DOHH2 (cell line): ENCODE results near the gene PTPN22.

ENCODE experiments used
- H3F3A ChIP-seq: fragments of 200-600 bp; sonication (generic), shearing (Covaris generic); 2 replicates; pipeline ENCODE4 v1.6.0; 2016; ENCODE audit warnings: antibody characterized with exemption, mild to moderate bottlenecking; ENCODE audit not compliant: control insufficient read depth, insufficient read depth
- H3K27ac ChIP-seq: fragments of 200-600 bp; sonication (generic); 2 replicates; pipeline ENCODE4 v1.5.1; 2014; ENCODE audit warnings: low read depth, mild to moderate bottlenecking, low read length, moderate library complexity
- H3K27me3 ChIP-seq: fragments of 200-600 bp; sonication (generic); 2 replicates; pipeline ENCODE4 v1.6.1; 2014; ENCODE audit warnings: mild to moderate bottlenecking, low read length, mixed read lengths; ENCODE audit not compliant: control insufficient read depth
- H3K36me3 ChIP-seq: fragments of 200-600 bp; sonication (generic); 2 replicates; pipeline ENCODE4 v1.6.1; 2014; ENCODE audit warnings: mild to moderate bottlenecking, low read length, moderate library complexity, mixed read lengths; ENCODE audit not compliant: control insufficient read depth
- H3K4me1 ChIP-seq: fragments of 200-600 bp; sonication (generic); 2 replicates; pipeline ENCODE4 v1.6.1; 2014; ENCODE audit warnings: mild to moderate bottlenecking, low read length, mixed read lengths; ENCODE audit not compliant: control insufficient read depth
- H3K4me2 ChIP-seq: fragments of 200-600 bp; sonication (generic); 2 replicates; pipeline ENCODE4 v1.6.0; 2014; ENCODE audit warnings: mild to moderate bottlenecking, low read length, moderate library complexity
- H3K4me3 ChIP-seq: fragments of 200-600 bp; sonication (generic); 2 replicates; pipeline ENCODE4 v1.5.1; 2014; ENCODE audit warnings: mild to moderate bottlenecking, low read length, mixed read lengths
- H3K79me2 ChIP-seq: fragments of 200-600 bp; sonication (generic); 2 replicates; pipeline ENCODE4 v1.6.1; 2014; ENCODE audit warnings: mild to moderate bottlenecking, low read length, mixed read lengths; ENCODE audit not compliant: control insufficient read depth
- H3K9me2 ChIP-seq: fragments of 200-600 bp; sonication (generic); replicated peaks from 2 replicates; pipeline ENCODE4 v1.6.1; 2014; ENCODE audit warnings: mild to moderate bottlenecking, low read length, mixed read lengths; ENCODE audit not compliant: control insufficient read depth
- H3K9me3 ChIP-seq: fragments of 200-600 bp; sonication (generic); 2 replicates; pipeline ENCODE4 v1.6.1; 2014; ENCODE audit warnings: antibody characterized with exemption, low read length, mixed read lengths; ENCODE audit not compliant: control insufficient read depth, insufficient read depth
- H4K20me1 ChIP-seq: fragments of 200-600 bp; sonication (generic); 2 replicates; pipeline ENCODE4 v1.6.0; 2014; ENCODE audit warnings: low read depth, mild to moderate bottlenecking, antibody characterized with exemption, low read length, moderate library complexity; ENCODE audit not compliant: control insufficient read depth, insufficient read depth
- EZH2phosphoT487 ChIP-seq: fragments of 200-600 bp; sonication (generic); IDR thresholded peaks from 2 replicates; pipeline ENCODE4 v1.6.1; 2017; ENCODE audit warnings: borderline replicate concordance, mild to moderate bottlenecking, antibody characterized with exemption, low read length, moderate library complexity, mixed read lengths
- TF ChIP-seq, protein P1 (sequence below): fragments of 200-600 bp; sonication (generic); IDR thresholded peaks from one replicate; pipeline ENCODE4 v1.5.1; 2014; ENCODE audit warnings: antibody characterized with exemption, mild to moderate bottlenecking, low read depth, low read length; ENCODE audit not compliant: poor library complexity, severe bottlenecking

PTPN22 gene

DNA sequence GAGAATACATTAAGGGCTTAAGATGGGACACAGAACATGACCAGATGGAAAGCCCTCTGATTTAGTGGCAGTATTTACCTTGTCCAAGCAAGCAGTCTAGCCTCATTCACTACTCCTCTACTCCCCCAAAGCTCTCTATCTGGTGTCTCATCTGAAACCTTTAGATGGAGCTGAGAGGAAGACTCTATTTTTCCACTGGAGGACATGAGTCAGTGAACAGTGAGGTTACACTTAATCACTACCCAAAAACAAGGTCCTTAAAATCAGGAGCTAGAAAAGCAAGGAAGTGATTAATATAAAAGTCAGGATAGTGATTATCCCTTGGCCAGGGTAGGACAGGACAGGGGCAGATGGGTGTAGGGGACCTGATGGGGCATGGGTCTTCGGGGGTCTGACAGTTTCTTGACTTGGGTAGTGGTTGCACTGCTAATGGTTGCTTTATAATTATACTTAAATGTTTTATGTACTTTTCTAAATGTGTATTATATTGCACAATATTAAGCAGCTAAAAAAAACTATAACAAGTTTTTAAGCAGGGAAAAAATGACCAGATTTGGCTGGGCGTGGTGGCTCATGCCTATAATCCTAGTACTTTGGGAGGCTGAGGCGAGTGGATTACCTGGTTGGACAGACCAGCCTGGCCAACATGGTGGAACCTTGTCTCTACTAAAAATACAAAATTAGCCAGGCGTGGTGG, 3.0 kb downstream of the PTPN22 start:
- Histone ChIP-seq H3K4me1 (peaks cover 51% of the 10 kb centered on the region), H3K79me2 (peaks cover 72% of the 10 kb centered on the region), H3K9me2 (no peaks in the 10 kb centered on the region), H4K20me1 (no peaks in the 10 kb centered on the region), H3K27me3 (no peaks in the 10 kb centered on the region), H3K27ac (no peak overlapping the region), H3K4me3 (no peak overlapping the region), H3F3A (peaks cover 13% of the 10 kb centered on the region), H3K36me3 (peaks cover 27% of the 10 kb centered on the region), H3K9me3 (no peaks in the 10 kb centered on the region), H3K4me2 (peak overlapping the region; percentile 82; the same call in 1 of the 2 replicates)
- TF ChIP-seq, protein P1, sequence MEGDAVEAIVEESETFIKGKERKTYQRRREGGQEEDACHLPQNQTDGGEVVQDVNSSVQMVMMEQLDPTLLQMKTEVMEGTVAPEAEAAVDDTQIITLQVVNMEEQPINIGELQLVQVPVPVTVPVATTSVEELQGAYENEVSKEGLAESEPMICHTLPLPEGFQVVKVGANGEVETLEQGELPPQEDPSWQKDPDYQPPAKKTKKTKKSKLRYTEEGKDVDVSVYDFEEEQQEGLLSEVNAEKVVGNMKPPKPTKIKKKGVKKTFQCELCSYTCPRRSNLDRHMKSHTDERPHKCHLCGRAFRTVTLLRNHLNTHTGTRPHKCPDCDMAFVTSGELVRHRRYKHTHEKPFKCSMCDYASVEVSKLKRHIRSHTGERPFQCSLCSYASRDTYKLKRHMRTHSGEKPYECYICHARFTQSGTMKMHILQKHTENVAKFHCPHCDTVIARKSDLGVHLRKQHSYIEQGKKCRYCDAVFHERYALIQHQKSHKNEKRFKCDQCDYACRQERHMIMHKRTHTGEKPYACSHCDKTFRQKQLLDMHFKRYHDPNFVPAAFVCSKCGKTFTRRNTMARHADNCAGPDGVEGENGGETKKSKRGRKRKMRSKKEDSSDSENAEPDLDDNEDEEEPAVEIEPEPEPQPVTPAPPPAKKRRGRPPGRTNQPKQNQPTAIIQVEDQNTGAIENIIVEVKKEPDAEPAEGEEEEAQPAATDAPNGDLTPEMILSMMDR: no peak
- no peak for TF ChIP-seq EZH2phosphoT487

DNA sequence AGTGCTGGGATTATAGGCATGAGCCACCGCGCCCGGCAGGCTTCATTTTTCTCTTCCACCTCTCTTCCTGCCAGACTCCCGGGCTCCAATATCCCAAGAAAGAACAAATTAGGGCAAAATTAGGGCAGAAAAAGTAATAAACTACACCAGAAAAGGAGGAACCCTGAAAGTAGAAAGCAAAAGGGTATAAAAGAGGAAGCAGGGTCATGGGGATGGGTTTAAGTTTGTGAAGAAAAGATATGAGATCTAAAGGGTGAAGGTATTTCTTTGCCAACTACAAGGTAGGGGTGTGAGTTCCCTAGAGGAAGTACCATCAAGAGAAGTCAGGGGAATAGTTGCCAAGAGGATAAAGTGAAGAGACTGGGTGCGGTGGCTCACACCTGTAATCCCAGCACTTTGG, 9.9 kb downstream of the PTPN22 start:
- no peak for TF ChIP-seq EZH2phosphoT487
- TF ChIP-seq, protein P1: no peak
- H3K79me2 ChIP-seq: peaks cover 61% of the 10 kb centered on the region
- H3K9me3 ChIP-seq: no peaks in the 10 kb centered on the region
- no peak overlapping the region for H3K27ac ChIP-seq
- no peak overlapping the region for H3K4me3 ChIP-seq
- no peaks in the 10 kb centered on the region for H4K20me1 ChIP-seq
- H3K9me2 ChIP-seq: no peaks in the 10 kb centered on the region
- H3K4me2 ChIP-seq: no peak overlapping the region; the same call in 1 of the 2 replicates
- peaks cover 63% of the 10 kb centered on the region for H3K4me1 ChIP-seq
- H3K36me3 ChIP-seq: peaks cover 47% of the 10 kb centered on the region
- no peaks in the 10 kb centered on the region for H3K27me3 ChIP-seq
- H3F3A ChIP-seq: peaks cover 17% of the 10 kb centered on the region

- Histone ChIP-seq H3K27me3 (no peaks in the 10 kb centered on the region), H3K4me2 (peak overlapping the region; percentile 72), H3F3A (peaks cover 17% of the 10 kb centered on the region), H4K20me1 (no peaks in the 10 kb centered on the region), H3K36me3 (peaks cover 54% of the 10 kb centered on the region), H3K9me2 (no peaks in the 10 kb centered on the region), H3K79me2 (peaks cover 55% of the 10 kb centered on the region), H3K4me3 (peak overlapping the region; percentile 56; the same call in 1 of the 2 replicates), H3K4me1 (peaks cover 66% of the 10 kb centered on the region), H3K9me3 (no peaks in the 10 kb centered on the region), H3K27ac (peak overlapping the region; percentile 84)
- no peak for TF ChIP-seq EZH2phosphoT487
- TF ChIP-seq, protein P1: no peak
Observed at GRCh38 chr1:113860891-113861290, 10.6 kb downstream of the PTPN22 start.
